ENCODE data around the gene SLC35G4.
"Not testable (repeated sequence)": the region's sequence is repeated elsewhere in the genome, so short reads cannot be mapped to it uniquely, and the experiment has no call there.

Gene SLC35G4

GRCh38 chr18:11613073-11613472, 3.7 kb downstream of the SLC35G4 start:
- H3K4me3 ChIP-seq (ENCODE audit: low read depth in 1 of 2, low read length in 2 of 2); H3K36me3 ChIP-seq (ENCODE audit: control insufficient read depth in 1 of 2, insufficient read depth in 2 of 2, low read length in 2 of 2); H3K27me3 ChIP-seq (ENCODE audit: control insufficient read depth in 1 of 2, insufficient read depth in 2 of 2, low read length in 2 of 2); H3K9ac ChIP-seq (ENCODE audit: low read depth in 1 of 2, low read length in 2 of 2); H3K27ac ChIP-seq (ENCODE audit: low read depth, low read length); H3K4me1 ChIP-seq (ENCODE audit: control insufficient read depth in 1 of 2, insufficient read depth in 2 of 2, low read length in 2 of 2); H3K9me3 ChIP-seq (ENCODE audit: control insufficient read depth in 1 of 2, low read length in 2 of 2): not testable (repeated sequence)

- not testable (repeated sequence) for H3K4me1 ChIP-seq (ENCODE audit: control insufficient read depth in 1 of 2, insufficient read depth in 2 of 2, low read length in 2 of 2); H3K9ac ChIP-seq (ENCODE audit: low read depth in 1 of 2, low read length in 2 of 2); H3K9me3 ChIP-seq (ENCODE audit: control insufficient read depth in 1 of 2, low read length in 2 of 2); H3K27me3 ChIP-seq (ENCODE audit: control insufficient read depth in 1 of 2, insufficient read depth in 2 of 2, low read length in 2 of 2); H3K27ac ChIP-seq (ENCODE audit: low read depth, low read length); H3K36me3 ChIP-seq (ENCODE audit: control insufficient read depth in 1 of 2, insufficient read depth in 2 of 2, low read length in 2 of 2); H3K4me3 ChIP-seq (ENCODE audit: low read depth in 1 of 2, low read length in 2 of 2)
Observed at GRCh38 chr18:11613611-11614010, 4.2 kb downstream of the SLC35G4 start.

GRCh38 chr18:11614042-11614441, 4.6 kb downstream of the SLC35G4 start:
- not testable (repeated sequence) for H3K9ac ChIP-seq (ENCODE audit: low read depth in 1 of 2, low read length in 2 of 2); H3K36me3 ChIP-seq (ENCODE audit: control insufficient read depth in 1 of 2, insufficient read depth in 2 of 2, low read length in 2 of 2); H3K4me1 ChIP-seq (ENCODE audit: control insufficient read depth in 1 of 2, insufficient read depth in 2 of 2, low read length in 2 of 2); H3K27ac ChIP-seq (ENCODE audit: low read depth, low read length); H3K27me3 ChIP-seq (ENCODE audit: control insufficient read depth in 1 of 2, insufficient read depth in 2 of 2, low read length in 2 of 2); H3K9me3 ChIP-seq (ENCODE audit: control insufficient read depth in 1 of 2, low read length in 2 of 2); H3K4me3 ChIP-seq (ENCODE audit: low read depth in 1 of 2, low read length in 2 of 2)

GRCh38 chr18:11614981-11615380, 5.6 kb downstream of the SLC35G4 start:
- H3K9me3 ChIP-seq (ENCODE audit: control insufficient read depth in 1 of 2, low read length in 2 of 2); H3K27me3 ChIP-seq (ENCODE audit: control insufficient read depth in 1 of 2, insufficient read depth in 2 of 2, low read length in 2 of 2); H3K4me3 ChIP-seq (ENCODE audit: low read depth in 1 of 2, low read length in 2 of 2); H3K9ac ChIP-seq (ENCODE audit: low read depth in 1 of 2, low read length in 2 of 2); H3K4me1 ChIP-seq (ENCODE audit: control insufficient read depth in 1 of 2, insufficient read depth in 2 of 2, low read length in 2 of 2); H3K27ac ChIP-seq (ENCODE audit: low read depth, low read length); H3K36me3 ChIP-seq (ENCODE audit: control insufficient read depth in 1 of 2, insufficient read depth in 2 of 2, low read length in 2 of 2): not testable (repeated sequence)

- not testable (repeated sequence) for H3K4me3 ChIP-seq (ENCODE audit: low read depth in 1 of 2, low read length in 2 of 2); H3K9me3 ChIP-seq (ENCODE audit: control insufficient read depth in 1 of 2, low read length in 2 of 2); H3K9ac ChIP-seq (ENCODE audit: low read depth in 1 of 2, low read length in 2 of 2); H3K27ac ChIP-seq (ENCODE audit: low read depth, low read length); H3K4me1 ChIP-seq (ENCODE audit: control insufficient read depth in 1 of 2, insufficient read depth in 2 of 2, low read length in 2 of 2); H3K36me3 ChIP-seq (ENCODE audit: control insufficient read depth in 1 of 2, insufficient read depth in 2 of 2, low read length in 2 of 2); H3K27me3 ChIP-seq (ENCODE audit: control insufficient read depth in 1 of 2, insufficient read depth in 2 of 2, low read length in 2 of 2)
Observed at GRCh38 chr18:11647310-11647709, 37.9 kb downstream of the SLC35G4 start.

GRCh38 chr18:11647804-11648203, 38.4 kb downstream of the SLC35G4 start:
- not testable (repeated sequence) for H3K27ac ChIP-seq (ENCODE audit: low read depth, low read length); H3K36me3 ChIP-seq (ENCODE audit: control insufficient read depth in 1 of 2, insufficient read depth in 2 of 2, low read length in 2 of 2); H3K27me3 ChIP-seq (ENCODE audit: control insufficient read depth in 1 of 2, insufficient read depth in 2 of 2, low read length in 2 of 2); H3K4me3 ChIP-seq (ENCODE audit: low read depth in 1 of 2, low read length in 2 of 2); H3K9me3 ChIP-seq (ENCODE audit: control insufficient read depth in 1 of 2, low read length in 2 of 2); H3K4me1 ChIP-seq (ENCODE audit: control insufficient read depth in 1 of 2, insufficient read depth in 2 of 2, low read length in 2 of 2); H3K9ac ChIP-seq (ENCODE audit: low read depth in 1 of 2, low read length in 2 of 2)

GRCh38 chr18:11649839-11650238, 40.4 kb downstream of the SLC35G4 start:
- no peaks in the 10 kb centered on the region for H3K4me1 ChIP-seq (ENCODE audit: control insufficient read depth in 1 of 2, insufficient read depth in 2 of 2, low read length in 2 of 2)
- H3K27me3 ChIP-seq (ENCODE audit: control insufficient read depth in 1 of 2, insufficient read depth in 2 of 2, low read length in 2 of 2), result peaks cover 0 to under 1% of the 10 kb centered on the region in 2 donors
- no peak overlapping the region for H3K4me3 ChIP-seq (ENCODE audit: low read depth in 1 of 2, low read length in 2 of 2)
- H3K36me3 ChIP-seq (ENCODE audit: control insufficient read depth in 1 of 2, insufficient read depth in 2 of 2, low read length in 2 of 2), result no peaks in the 10 kb centered on the region
- H3K9ac ChIP-seq (ENCODE audit: low read depth in 1 of 2, low read length in 2 of 2), result no peak overlapping the region
- no peaks in the 10 kb centered on the region for H3K9me3 ChIP-seq (ENCODE audit: control insufficient read depth in 1 of 2, low read length in 2 of 2)
- no peak overlapping the region for H3K27ac ChIP-seq (ENCODE audit: low read depth, low read length)

GRCh38 chr18:11651899-11652298, 42.5 kb downstream of the SLC35G4 start:
- Histone ChIP-seq H3K9me3 (ENCODE audit: control insufficient read depth in 1 of 2, low read length in 2 of 2) (no peaks in the 10 kb centered on the region), H3K9ac (ENCODE audit: low read depth in 1 of 2, low read length in 2 of 2) (no peak overlapping the region), H3K4me1 (ENCODE audit: control insufficient read depth in 1 of 2, insufficient read depth in 2 of 2, low read length in 2 of 2) (peaks cover 0 to 3% of the 10 kb centered on the region in 2 donors), H3K27me3 (ENCODE audit: control insufficient read depth in 1 of 2, insufficient read depth in 2 of 2, low read length in 2 of 2) (peaks cover 0 to 5% of the 10 kb centered on the region in 2 donors), H3K27ac (ENCODE audit: low read depth, low read length) (no peak overlapping the region), H3K4me3 (ENCODE audit: low read depth in 1 of 2, low read length in 2 of 2) (no peak overlapping the region), H3K36me3 (ENCODE audit: control insufficient read depth in 1 of 2, insufficient read depth in 2 of 2, low read length in 2 of 2) (no peaks in the 10 kb centered on the region)

GRCh38 chr18:11653521-11653920, 44.1 kb downstream of the SLC35G4 start:
- Histone ChIP-seq H3K4me3 (ENCODE audit: low read depth in 1 of 2, low read length in 2 of 2) (no peak overlapping the region), H3K27ac (ENCODE audit: low read depth, low read length) (no peak overlapping the region), H3K4me1 (ENCODE audit: control insufficient read depth in 1 of 2, insufficient read depth in 2 of 2, low read length in 2 of 2) (peaks cover 0 to 3% of the 10 kb centered on the region in 2 donors), H3K36me3 (ENCODE audit: control insufficient read depth in 1 of 2, insufficient read depth in 2 of 2, low read length in 2 of 2) (no peaks in the 10 kb centered on the region), H3K9ac (ENCODE audit: low read depth in 1 of 2, low read length in 2 of 2) (no peak overlapping the region), H3K9me3 (ENCODE audit: control insufficient read depth in 1 of 2, low read length in 2 of 2) (no peaks in the 10 kb centered on the region), H3K27me3 (ENCODE audit: control insufficient read depth in 1 of 2, insufficient read depth in 2 of 2, low read length in 2 of 2) (peaks cover 4 to 5% of the 10 kb centered on the region in 2 donors)

- peaks cover 4 to 5% of the 10 kb centered on the region in 2 donors for H3K27me3 ChIP-seq (ENCODE audit: control insufficient read depth in 1 of 2, insufficient read depth in 2 of 2, low read length in 2 of 2)
- no peak overlapping the region for H3K9ac ChIP-seq (ENCODE audit: low read depth in 1 of 2, low read length in 2 of 2)
- H3K4me1 ChIP-seq (ENCODE audit: control insufficient read depth in 1 of 2, insufficient read depth in 2 of 2, low read length in 2 of 2), result peaks cover 0 to 3% of the 10 kb centered on the region in 2 donors
- H3K4me3 ChIP-seq (ENCODE audit: low read depth in 1 of 2, low read length in 2 of 2), result no peak overlapping the region
- no peaks in the 10 kb centered on the region for H3K36me3 ChIP-seq (ENCODE audit: control insufficient read depth in 1 of 2, insufficient read depth in 2 of 2, low read length in 2 of 2)
- no peak overlapping the region for H3K27ac ChIP-seq (ENCODE audit: low read depth, low read length)
- no peaks in the 10 kb centered on the region for H3K9me3 ChIP-seq (ENCODE audit: control insufficient read depth in 1 of 2, low read length in 2 of 2)
Observed at GRCh38 chr18:11654736-11655605, 45.6 kb downstream of the SLC35G4 start.
